Endometrial microvascular endothelial cells (primary cell): ENCODE measurements around the gene GRAP. TPM values are rescaled to one million over a fixed set of nuclear protein-coding genes. Genes with fewer than 3 reads are reported as not detected.

Experiments used
- in situ Hi-C: cut with HindIII; loops from 2 replicates; pipeline ENCODE4 v1.10.0; 2017; ENCODE audit warnings: low sequenced_read_pairs, low pct_unique_long_range_greater_than_20kb; ENCODE audit errors: inconsistent ontology term
- total RNA-seq: library from RNA; depleted of rRNA; stranded (reverse); fragments of >200 nt; gene quantifications from one replicate; pipeline ENCODE4 v1.2.3, GENCODE V29; 2015; ENCODE audit errors: inconsistent ontology term

The GRAP gene
- total RNA-seq, 1 donor from 2014 or later = 36.1 TPM

- in situ Hi-C loops = no loop called here
Measured at GRCh38 chr17:18991531-18992315, 55.0 kb downstream of the GRAP start.

DNA sequence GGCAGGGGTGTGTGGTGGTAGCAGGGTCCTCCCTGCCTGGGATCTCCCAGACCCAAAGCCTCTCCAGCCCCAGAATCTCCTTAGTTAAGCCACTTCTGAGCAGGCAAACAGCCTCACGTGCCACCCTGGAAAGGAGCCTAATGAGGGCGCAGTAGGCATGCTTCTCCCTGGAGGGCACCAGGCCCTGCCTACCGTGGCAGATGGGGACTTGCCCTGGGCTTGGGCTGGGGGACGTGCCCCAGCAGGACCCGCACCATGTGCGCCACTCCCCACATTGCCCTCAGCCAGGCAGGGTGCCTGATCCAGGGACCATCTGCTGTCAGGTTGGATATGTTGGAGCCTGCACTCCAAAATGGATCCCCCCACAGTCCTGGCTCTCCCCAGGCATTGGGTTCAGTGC, 56.4 kb downstream of the GRAP start:
- in situ Hi-C loops = no loop called here

DNA sequence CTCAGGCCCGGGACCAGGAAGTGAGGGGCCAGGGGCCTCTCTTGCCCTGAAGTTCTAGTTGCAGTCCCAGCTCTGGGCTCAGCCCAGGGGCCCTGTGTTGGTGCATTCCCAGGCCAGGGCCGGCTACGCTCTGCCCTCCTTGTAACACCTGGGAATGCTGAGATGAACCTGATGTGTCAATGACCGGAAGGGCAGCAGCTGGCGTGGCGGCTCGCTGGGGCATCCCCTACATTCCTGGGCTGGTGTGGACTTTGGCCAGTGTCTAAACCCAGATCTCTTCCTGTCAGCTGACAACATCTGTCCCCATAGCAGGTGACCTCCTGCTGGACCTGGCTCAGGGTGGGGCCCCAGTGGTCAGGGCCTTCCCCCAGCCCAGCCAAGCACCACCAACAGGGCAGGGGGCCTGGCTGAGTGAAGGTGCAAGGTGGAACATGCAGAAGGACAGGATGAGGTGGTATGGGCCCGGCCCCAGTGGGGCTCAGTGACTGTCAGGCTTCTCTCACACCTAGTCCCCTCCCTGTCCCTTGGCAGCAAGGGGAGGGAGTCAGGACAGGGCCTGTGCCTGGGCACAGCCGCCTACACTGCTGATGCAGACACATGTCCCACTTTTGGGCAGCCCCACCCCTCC, 58.1 kb downstream of the GRAP start:
- in situ Hi-C loops = no loop called here

GRCh38 chr17:18987862-18988545, 58.8 kb downstream of the GRAP start:
- in situ Hi-C loops = no loop called here

DNA sequence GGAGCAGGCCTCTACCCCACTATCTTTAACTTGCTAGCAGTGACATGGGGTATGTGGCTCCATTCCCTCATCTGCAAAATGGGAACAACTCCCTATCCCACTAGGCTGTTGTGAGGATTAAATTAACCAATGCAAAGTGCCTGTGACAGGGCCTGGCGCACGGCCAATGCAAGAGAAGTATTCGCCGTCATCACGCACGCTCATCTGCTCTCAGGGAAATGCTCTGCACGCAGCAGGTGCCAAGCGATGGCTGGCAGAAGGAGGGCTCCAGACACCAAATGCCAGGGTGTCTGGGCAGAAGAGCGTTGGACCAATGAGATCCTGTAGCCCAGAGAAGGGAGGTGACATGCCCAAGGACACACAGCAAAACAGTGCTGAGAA, 59.5 kb downstream of the GRAP start:
- in situ Hi-C loops = no loop called here

DNA sequence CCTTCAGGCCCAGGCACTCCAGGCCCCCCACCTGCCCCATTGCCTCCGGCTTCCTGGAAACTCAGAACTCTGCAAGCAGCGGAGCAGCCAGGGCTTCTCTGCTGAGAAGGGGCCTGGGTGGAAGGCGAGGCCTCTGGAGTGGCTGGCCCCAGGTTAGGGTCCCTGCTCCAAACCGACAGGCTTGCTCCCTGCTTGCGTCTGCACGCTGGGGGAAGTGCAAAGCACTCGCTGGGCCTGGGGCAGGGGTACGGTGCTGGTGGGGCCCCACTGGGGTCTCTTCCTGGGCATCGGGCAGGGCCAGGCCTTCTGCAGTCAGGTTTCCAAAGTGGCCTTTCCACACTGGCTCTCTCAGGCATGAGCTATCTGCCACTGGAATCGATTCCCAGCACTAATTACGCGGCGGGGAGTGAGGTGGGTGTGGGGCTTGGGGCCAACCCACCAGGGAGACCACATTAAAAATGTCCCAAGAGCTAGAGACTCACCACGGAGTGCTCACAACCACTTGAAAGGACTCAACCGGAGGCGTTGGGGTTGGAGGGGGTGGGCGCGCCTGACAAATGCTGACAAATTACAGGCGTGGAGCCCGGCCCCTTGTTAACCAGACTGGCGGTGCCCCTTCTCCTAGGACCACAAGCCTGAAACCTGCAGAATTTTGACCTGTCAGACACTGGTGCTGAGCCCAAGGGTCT, 60.1 kb downstream of the GRAP start:
- in situ Hi-C loops = no loop called here

DNA sequence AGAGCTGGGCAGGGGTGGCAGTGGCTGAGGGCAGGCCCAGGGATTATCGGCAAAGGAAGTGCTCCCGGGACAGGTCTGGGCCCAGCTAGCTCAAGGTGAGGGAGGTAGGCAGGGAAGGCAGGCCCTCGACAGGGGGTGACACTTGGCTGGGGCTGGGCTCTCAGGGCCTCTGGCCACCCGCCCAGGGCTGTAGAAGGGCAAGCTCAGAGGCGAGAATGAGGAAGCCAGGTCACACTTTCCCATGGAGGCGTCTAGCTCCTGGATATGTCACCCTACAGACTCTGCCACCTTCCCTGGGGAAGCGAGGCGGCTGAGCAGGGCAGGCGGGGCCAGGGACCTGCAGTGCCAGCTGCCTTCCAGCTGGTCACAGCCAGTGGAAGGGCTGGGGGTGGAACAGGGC, 61.3 kb downstream of the GRAP start:
- in situ Hi-C loops = no loop called here

GRCh38 chr17:18984273-18985114, 62.3 kb downstream of the GRAP start:
- in situ Hi-C loops = no loop called here

GRCh38 chr17:18981642-18982424, 64.9 kb downstream of the GRAP start:
- in situ Hi-C loops = no loop called here

DNA sequence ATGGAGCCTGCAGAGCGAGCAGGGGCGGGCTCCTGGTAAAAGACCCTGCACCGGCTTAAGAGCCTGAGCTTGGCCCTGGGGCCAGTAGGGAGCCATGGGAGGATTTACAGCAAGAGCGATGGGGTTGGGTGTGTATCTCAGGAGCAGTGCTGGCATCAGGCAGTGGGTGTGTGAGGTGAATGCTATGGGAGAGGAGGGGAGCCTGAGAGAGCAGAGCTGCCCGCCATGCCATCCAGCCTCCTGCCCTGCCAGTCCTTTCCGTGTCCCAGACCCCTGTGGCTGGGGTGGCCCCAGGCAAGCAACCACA, 65.5 kb downstream of the GRAP start:
- in situ Hi-C loops = no loop called here

DNA sequence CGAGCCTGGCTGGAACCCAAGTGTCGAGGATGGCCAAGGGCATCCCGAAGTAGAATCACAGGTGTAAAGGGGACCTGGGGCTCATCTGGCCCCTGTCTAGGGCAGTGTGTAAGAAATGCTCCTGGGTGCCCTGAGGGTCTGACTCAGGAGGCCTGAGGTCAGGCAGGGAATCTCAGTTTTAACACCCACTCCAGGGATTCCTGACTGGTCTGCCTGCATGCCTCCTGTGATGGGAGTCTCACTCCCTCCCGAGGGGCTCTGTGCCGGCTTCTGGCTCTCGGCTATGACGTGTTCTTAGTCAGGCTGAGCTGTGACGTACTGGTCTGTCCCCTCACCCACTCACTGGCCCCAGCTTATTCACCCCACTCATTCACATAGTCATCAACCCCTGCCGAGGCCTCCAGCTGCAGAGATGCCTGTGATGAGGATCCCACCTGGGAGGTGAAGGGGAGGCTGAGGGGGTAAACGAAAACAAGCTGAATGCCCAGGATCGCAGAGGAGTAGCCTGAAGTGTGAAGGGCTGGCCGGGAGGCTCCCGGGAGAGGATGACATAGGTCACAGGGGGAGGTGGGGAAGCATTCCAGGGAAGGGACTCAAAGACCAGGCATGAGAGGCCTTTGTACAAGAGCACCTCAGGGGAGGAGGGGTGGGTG, 65.9 kb downstream of the GRAP start:
- in situ Hi-C loops = no loop called here

- in situ Hi-C loops = no loop called here
Measured at GRCh38 chr17:18978655-18979054, 68.1 kb downstream of the GRAP start.

DNA sequence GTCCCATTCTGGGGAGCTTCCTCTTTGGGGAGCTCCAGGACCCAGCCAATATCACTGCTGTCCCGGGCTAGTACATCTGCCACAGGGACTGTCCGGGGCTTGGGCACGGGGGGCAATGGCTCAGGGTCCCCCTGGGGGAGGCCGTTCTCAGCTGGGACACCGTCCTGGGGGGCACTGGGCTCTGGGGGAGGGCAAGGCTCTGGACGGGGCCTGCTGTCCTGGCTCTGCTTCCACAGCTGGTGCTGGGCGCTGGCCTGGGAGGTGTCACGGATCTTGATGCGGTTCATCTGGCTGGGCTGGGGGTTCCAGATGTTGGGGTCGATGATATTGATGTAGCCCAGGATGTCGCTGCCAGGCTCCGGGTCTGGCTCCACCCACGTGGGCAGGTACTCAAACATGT, 68.7 kb downstream of the GRAP start:
- in situ Hi-C loops = no loop called here

DNA sequence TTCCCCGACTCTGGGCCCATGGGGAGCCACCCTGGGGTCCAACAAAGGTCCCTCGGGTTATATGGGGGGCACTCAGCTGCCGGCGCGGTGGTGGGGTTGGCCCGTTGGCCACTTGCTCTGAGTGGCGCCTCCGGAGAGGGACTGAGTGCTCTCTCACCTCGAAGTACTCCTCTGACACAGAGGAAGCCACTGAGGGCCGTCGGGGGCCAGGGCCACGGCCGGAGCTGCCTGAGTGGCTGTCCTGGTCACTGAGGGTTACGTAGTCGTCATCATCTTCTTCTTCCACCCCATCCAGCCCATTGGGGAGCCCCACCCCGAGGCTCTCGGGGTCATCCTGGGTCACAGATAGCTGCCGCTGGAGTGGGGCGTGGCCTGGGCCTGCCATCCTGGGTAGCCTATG, 69.1 kb downstream of the GRAP start:
- in situ Hi-C loops = no loop called here

GRCh38 chr17:18977021-18977420, 69.7 kb downstream of the GRAP start:
- in situ Hi-C loops = no loop called here

DNA sequence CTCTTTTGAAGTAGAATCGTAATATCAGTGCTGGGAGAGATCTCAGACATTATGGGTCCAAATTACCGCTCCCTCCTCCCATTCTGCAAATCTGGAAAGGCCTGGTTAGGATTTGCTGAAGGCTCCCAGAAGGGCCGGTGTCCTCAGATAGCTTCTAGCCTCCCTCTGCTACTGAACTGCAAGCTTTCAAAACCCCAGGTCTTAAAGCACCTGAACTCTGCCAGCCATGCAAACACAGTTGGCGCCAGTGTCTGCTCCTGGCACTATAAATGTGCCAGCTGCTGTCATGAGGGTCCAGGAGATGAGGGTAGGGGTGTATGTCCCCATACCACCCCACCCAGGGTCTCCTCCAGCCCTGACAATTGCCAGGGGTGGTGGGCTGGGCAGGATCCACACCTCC, 70.6 kb downstream of the GRAP start:
- in situ Hi-C loops = no loop called here

- in situ Hi-C loops = no loop called here
Measured at GRCh38 chr17:18975597-18975996, 71.2 kb downstream of the GRAP start.
